Neural progenitor cell (in vitro differentiated cells): Measurements from ENCODE around the gene MUC3A.

Experiments
- CTCF ChIP-seq: fragments of 200-600 bp; sonication (generic); IDR thresholded peaks from 2 replicates; pipeline ENCODE4 v1.5.1; 2017; ENCODE audit warnings: antibody characterized with exemption, mild to moderate bottlenecking
- EZH2 ChIP-seq: fragments of 200-600 bp; sonication (generic); IDR thresholded peaks from 2 replicates; pipeline ENCODE4 v1.6.1; 2017; ENCODE audit warnings: antibody characterized with exemption, mild to moderate bottlenecking, moderate library complexity
- EZH2phosphoT487 ChIP-seq: fragments of 200-600 bp; sonication (generic); IDR thresholded peaks from 2 replicates; pipeline ENCODE4 v1.6.1; 2017; ENCODE audit warnings: antibody characterized with exemption

GRCh38 chr7:100969066-100969615, 19.8 kb downstream of the MUC3A start, which contains the start of gene MUC12:
- TF ChIP-seq CTCF (no peak), EZH2 (no peak), EZH2phosphoT487 (no peak)
